Left renal pelvis (tissue), 4 donors: ENCODE results near the gene PIK3CD. TPM values are rescaled to one million over a fixed set of nuclear protein-coding genes. Genes with fewer than 3 reads are reported as not detected.
A peak's percentile ranks its signal among the peaks of the same experiment; 100 is the strongest.

Source experiments
- DNase-seq, 4 donors: peaks; one replicate each; pipeline ENCODE4 v3.0.0-alpha.2; 2013; ENCODE audit warnings: low read depth in 4 of 4, low spot score in 3 of 4
- polyA plus RNA-seq, 4 donors: library from polyadenylated mRNA; unstranded; fragments of 120-200 nt; gene quantifications; one replicate each; pipeline ENCODE4 v1.2.1, GENCODE V29; 2013; ENCODE audit not compliant: insufficient read length in 4 of 4

PIK3CD gene
- polyA plus RNA-seq, 4 donors: 3.6 to 8.9 (median 6.0) TPM

DNA sequence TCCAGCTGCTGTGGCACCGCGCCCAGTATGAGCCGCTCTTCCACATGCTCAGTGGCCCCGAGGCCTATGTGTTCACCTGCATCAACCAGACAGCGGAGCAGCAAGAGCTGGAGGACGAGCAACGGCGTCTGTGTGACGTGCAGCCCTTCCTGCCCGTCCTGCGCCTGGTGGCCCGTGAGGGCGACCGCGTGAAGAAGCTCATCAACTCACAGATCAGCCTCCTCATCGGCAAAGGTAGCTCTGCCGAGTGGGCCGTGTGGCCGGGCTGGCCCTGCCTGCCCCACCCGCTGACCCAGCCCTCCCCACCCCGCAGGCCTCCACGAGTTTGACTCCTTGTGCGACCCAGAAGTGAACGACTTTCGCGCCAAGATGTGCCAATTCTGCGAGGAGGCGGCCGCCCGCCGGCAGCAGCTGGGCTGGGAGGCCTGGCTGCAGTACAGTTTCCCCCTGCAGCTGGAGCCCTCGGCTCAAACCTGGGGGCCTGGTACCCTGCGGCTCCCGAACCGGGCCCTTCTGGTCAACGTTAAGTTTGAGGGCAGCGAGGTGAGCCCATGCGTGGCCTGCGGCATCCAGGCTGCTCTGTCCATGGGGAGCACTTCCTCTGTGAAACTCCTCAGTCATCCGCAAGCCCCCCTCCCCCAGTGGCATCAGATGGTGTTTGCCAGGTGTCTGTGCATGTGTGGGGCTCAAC, 64.2 kb downstream of the PIK3CD start:
- DNase-seq: no peak

DNA sequence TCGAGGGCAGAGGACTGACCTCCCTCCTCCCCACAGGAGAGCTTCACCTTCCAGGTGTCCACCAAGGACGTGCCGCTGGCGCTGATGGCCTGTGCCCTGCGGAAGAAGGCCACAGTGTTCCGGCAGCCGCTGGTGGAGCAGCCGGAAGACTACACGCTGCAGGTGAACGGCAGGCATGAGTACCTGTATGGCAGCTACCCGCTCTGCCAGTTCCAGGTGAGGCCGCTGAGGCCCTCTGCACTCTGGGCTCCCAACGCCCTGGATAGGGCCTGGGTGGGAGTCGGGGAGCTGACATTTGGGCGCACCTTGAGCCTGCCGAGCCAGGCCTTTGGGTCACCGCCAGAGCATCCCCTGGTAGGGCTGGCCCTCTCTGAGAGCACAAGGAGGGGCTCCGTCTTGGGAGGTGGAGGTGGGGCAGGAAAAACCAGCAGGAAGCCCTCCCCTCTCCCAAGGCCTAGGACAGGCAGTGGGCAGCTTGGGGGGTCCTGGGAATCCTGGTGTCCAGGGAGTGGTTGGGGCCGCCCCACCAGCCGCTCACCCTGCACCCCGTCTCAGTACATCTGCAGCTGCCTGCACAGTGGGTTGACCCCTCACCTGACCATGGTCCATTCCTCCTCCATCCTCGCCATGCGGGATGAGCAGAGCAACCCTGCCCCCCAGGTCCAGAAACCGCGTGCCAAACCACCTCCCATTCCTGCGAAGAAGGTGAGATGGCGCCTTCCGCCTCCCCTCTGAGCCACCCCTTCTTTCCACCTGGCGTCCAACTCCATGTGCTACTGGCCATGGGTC, 65.1 kb downstream of the PIK3CD start:
- no peak for DNase-seq

DNA sequence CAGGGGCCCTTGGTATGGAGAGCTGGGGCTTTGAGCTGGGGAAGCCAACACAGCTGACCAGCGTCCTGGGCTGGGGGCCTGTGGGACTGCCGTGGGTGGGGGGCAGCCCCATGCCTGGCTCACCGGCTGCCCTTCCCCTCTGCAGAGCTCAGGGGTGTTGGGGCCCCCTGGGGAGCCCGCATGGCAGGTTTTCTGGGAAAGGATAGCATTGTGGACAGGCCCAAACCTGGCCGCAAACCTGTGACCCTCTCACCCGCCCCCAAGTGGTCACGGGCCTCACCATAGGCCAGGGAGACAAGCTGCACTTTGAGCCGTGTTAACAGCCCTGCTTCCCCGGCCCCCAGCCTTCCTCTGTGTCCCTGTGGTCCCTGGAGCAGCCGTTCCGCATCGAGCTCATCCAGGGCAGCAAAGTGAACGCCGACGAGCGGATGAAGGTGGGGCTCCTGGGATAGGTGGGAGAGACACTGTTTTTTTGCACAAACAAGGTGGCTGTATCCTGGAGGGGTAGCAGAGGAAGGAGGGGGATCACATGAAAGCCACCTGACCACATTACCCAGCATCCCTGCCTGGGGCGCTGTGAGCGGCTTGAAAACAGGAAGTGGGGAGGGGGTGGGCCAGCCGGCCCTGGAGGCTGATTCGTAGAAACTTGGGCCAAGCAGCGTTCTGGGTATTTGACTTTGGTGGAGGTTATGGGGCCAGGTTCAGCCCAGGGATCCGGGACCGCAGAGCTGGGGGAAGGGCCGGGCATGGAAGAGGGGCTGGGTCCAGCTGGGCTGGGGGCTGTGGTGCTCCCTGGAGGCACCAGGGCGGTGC, 65.9 kb downstream of the PIK3CD start:
- peak; percentile 72 to 79 (median 77) for DNase-seq

DNA sequence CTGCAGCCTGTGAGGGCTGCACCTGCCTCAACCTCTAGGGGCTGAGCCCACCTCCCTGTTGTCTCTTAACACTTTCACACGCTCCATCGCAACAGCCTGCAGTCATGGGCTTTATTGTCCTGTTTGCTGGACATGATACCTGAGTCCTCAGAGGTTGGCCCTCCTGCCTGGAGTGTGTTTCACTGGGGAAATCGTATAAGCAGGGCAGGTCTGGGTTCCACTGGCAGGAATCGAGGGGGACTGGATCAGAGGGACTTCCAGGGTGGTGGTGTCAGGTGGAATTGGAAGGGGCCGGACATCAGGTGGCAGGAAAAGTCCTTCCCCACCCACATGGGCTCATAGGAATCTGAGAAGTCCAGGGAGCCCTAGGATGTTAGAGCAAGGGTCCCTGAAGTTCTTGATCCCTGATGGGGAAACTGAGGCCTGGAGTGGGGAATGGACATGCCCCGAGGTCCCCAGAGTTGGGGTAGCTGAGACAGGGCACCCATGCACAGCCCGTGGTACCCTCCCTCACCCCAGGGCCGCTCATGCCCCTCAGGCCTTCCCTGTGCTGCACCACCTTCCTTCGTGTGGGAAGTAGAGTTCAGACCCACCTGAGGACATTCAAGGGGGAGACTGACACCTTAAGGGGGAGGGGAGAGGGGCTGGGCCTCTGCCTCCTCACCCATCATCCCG, 66.6 kb downstream of the PIK3CD start:
- DNase-seq: no peak

DNA sequence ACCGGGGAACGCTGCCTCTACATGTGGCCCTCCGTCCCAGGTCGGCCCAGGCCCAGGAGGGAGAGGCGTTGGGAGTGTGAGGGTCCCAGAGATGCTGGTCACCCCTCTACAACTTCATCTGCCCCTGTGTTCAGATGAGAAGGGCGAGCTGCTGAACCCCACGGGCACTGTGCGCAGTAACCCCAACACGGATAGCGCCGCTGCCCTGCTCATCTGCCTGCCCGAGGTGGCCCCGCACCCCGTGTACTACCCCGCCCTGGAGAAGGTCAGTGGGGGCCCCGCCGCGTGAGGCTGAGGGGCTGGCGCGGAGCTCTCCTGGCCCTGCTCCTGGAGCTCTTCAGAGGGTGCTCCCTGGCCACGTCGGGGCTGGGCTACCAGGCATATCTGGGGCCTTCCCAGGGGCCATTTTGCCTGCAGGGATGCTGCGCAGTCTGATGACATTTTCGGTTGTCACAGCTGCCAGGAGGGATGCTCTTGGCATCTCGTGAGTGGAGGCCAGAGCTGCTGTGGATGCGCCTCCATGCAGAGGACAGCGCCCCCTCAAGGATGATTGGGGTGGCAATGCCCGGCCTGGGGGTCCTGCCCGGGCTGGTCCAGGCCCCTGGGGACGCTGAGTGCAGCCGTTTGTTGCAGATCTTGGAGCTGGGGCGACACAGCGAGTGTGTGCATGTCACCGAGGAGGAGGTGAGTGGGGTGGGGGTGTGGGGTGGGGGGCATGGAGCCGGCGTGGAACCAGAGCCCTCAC, 68.6 kb downstream of the PIK3CD start:
- no peak for DNase-seq

DNA sequence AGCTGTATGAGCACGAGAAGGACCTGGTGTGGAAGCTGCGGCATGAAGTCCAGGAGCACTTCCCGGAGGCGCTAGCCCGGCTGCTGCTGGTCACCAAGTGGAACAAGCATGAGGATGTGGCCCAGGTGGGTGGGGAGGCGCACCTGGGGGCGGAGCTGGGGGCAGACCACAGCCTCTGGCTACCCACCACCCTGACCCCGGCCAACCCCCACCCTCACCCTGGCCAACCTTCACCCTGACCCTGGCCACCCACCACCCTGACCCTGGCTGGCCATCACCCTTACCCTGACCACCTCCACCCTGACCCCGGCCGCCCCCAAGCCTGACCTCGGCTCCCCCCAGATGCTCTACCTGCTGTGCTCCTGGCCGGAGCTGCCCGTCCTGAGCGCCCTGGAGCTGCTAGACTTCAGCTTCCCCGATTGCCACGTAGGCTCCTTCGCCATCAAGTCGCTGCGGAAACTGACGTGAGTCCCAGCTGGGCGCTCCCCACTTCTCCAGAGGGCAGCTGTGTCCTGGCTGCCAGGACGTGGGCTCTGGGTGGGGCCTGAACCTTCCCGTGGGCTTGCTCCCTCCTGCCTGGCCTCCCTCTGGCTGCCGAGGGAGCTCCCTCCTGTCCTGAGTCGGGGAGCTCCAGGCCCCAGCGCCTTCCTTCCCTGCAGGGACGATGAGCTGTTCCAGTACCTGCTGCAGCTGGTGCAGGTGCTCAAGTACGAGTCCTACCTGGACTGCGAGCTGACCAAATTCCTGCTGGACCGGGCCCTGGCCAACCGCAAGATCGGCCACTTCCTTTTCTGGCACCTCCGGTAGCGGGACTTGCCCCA, 69.5 kb downstream of the PIK3CD start:
- no peak for DNase-seq

GRCh38 chr1:9721606-9722377, 70.3 kb downstream of the PIK3CD start:
- no peak for DNase-seq

GRCh38 chr1:9722378-9722749, 70.8 kb downstream of the PIK3CD start:
- DNase-seq: no peak

DNA sequence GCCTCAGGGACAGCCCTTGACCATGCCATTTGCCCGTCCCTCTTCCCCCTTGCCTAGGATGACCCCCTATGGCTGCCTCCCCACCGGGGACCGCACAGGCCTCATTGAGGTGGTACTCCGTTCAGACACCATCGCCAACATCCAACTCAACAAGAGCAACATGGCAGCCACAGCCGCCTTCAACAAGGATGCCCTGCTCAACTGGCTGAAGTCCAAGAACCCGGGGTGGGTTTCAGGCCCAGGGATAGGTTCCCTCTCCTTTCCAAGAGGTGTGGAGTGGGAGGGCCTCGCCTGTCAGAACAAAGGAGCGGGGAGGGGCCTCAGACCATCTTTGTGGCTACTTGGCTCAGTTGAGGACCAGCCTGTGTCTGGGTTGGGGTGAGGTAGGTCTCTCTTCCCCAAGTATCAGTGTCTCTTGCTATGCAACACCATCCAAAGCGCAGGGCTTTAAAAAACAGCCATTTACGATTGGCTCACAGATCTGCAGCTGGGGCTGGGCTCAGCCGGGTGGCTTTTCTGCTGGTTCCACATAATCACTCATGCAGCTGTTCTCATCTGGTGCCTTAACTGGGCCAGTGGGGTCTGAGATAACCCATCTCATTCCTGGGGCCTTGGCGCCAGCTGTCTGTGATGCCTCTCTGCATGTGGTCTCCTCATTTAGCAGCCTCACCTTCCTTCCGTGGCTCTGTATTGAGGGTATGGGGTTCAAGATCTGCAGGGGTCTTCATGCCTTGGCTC, 71.7 kb downstream of the PIK3CD start:
- DNase-seq: no peak

GRCh38 chr1:9723926-9724325, 72.4 kb downstream of the PIK3CD start:
- DNase-seq: no peak

DNA sequence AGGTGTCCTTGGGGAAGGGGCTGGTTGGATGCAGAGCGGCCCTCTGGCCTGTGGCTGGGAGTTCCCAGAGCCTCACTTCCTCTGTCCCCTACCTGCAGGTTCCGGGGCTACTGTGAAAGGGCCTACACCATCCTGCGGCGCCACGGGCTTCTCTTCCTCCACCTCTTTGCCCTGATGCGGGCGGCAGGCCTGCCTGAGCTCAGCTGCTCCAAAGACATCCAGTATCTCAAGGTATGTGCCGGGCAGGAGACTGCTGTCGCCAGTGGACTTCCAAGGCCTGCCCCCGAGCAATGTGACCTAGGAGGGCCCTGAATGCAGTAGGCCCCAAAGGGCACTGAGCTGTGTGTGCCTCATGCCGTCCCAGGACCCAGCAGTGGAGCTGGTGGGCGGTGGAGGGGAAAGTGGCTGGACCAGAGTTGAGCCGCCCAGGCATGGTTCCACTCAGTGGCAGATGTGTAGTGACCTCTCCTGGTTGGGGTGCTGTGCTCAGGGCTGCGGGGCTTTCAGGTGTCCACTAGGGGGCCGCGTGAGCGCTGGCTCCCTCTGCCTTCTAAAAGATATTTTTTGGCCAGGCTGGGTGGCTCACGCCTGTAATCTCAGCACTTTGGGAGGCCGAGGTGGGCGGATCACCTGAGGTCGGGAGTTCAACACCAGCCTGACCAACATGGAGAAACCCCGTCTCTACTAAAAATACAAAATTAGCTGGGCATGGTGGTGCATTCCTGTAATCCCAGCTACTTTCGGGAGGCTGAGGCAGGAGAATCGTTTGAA, 73.4 kb downstream of the PIK3CD start:
- no peak for DNase-seq

GRCh38 chr1:9726406-9726805, 74.9 kb downstream of the PIK3CD start:
- DNase-seq: no peak

DNA sequence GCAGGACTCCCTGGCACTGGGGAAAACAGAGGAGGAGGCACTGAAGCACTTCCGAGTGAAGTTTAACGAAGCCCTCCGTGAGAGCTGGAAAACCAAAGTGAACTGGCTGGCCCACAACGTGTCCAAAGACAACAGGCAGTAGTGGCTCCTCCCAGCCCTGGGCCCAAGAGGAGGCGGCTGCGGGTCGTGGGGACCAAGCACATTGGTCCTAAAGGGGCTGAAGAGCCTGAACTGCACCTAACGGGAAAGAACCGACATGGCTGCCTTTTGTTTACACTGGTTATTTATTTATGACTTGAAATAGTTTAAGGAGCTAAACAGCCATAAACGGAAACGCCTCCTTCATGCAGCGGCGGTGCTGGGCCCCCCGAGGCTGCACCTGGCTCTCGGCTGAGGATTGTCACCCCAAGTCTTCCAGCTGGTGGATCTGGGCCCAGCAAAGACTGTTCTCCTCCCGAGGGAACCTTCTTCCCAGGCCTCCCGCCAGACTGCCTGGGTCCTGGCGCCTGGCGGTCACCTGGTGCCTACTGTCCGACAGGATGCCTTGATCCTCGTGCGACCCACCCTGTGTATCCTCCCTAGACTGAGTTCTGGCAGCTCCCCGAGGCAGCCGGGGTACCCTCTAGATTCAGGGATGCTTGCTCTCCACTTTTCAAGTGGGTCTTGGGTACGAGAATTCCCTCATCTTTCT, 75.5 kb downstream of the PIK3CD start:
- DNase-seq: no peak

DNA sequence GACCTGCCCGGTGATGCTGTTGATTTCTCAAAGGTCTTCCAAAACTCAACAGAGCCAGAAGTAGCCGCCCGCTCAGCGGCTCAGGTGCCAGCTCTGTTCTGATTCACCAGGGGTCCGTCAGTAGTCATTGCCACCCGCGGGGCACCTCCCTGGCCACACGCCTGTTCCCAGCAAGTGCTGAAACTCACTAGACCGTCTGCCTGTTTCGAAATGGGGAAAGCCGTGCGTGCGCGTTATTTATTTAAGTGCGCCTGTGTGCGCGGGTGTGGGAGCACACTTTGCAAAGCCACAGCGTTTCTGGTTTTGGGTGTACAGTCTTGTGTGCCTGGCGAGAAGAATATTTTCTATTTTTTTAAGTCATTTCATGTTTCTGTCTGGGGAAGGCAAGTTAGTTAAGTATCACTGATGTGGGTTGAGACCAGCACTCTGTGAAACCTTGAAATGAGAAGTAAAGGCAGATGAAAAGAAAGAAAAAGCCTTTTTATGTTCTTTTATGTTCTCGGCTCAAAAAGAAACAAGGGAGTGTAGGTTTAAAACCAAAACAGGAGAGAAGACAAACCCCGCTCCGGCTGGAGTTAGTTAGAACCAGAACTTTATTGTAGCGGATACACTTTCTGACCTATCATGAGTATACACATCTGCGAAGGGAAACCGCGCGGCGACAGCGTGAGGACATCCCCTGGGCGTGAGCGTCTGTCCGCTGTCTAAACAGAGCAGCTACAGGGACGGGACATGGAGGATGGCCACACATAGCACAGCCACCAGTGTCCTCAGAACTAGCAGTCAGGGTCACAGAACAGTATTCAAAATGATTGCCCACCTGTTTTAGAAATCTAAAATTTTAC, 77.1 kb downstream of the PIK3CD start:
- no peak for DNase-seq

- no peak for DNase-seq
Observed at GRCh38 chr1:9729523-9729922, 78.0 kb downstream of the PIK3CD start.
